ENCODE measurements around the gene MOSMO.
"Not testable (repeated sequence)": the region's sequence is repeated elsewhere in the genome, so short reads cannot be mapped to it uniquely, and the experiment has no call there.

DNA sequence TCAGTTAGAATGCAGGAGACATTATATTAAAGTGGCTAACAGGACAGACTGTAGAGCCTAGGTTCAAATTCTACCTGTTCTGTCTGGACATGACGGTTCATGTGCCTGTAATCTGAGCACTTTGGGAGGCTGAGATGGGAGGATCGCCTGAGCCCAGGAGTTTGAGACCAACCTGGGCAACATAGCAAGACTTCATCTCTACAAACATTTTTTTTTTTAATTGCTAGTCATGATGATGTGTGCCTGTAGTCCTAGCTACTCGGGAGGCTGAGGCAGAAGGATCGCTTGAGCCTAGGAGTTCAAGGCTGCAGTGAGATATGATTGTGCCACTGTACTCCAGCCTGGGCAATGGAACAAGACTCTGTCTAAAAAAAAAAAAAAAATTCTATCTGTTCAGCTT is 16.9 kb downstream of the MOSMO start:
- not testable (repeated sequence) for TF ChIP-seq TARDBP (IDR thresholded peaks at IDR 0.05; ENCODE audit: borderline replicate concordance); SPI1 (IDR thresholded peaks at IDR 0.05; ENCODE audit: borderline replicate concordance, insufficient read depth, low read depth, low read length); ZNF274 (IDR thresholded peaks at IDR 0.05; ENCODE audit: insufficient read depth, insufficient read length); NFYA (IDR thresholded peaks at IDR 0.05; ENCODE audit: borderline replicate concordance, low read depth, low read length)
- TF ChIP-seq, protein P1, sequence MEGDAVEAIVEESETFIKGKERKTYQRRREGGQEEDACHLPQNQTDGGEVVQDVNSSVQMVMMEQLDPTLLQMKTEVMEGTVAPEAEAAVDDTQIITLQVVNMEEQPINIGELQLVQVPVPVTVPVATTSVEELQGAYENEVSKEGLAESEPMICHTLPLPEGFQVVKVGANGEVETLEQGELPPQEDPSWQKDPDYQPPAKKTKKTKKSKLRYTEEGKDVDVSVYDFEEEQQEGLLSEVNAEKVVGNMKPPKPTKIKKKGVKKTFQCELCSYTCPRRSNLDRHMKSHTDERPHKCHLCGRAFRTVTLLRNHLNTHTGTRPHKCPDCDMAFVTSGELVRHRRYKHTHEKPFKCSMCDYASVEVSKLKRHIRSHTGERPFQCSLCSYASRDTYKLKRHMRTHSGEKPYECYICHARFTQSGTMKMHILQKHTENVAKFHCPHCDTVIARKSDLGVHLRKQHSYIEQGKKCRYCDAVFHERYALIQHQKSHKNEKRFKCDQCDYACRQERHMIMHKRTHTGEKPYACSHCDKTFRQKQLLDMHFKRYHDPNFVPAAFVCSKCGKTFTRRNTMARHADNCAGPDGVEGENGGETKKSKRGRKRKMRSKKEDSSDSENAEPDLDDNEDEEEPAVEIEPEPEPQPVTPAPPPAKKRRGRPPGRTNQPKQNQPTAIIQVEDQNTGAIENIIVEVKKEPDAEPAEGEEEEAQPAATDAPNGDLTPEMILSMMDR (IDR thresholded peaks at IDR 0.05 in 2 of 3, conservative IDR thresholded peaks at IDR 0.05 in 1 of 3; ENCODE audit: control insufficient read depth in 2 of 3, extremely low read depth in 1 of 3, insufficient read depth in 1 of 3, low read depth in 3 of 3, low read length in 3 of 3): not testable (repeated sequence)
